Trophoblast cell (in vitro differentiated cells and primary cell): ENCODE measurements around the gene NUP210.

Source experiments
- DNase-seq, 2 donors: peaks; one replicate each; pipeline ENCODE4 v3.0.0-alpha.2; 2016
- H2AFZ ChIP-seq: 2 replicates; pipeline ENCODE4 v1.6.1; 2013; ENCODE audit warnings: low read length, moderate library complexity, mild to moderate bottlenecking; ENCODE audit not compliant: insufficient read depth, poor library complexity
- H2AK5ac ChIP-seq: 2 replicates; pipeline ENCODE4 v1.6.1; 2013; ENCODE audit warnings: mild to moderate bottlenecking, low read length
- H2BK120ac ChIP-seq: 2 replicates; pipeline ENCODE4 v1.6.1; 2013; ENCODE audit warnings: low read length, mild to moderate bottlenecking, moderate library complexity; ENCODE audit not compliant: insufficient read depth, poor library complexity
- H2BK12ac ChIP-seq: 2 replicates; pipeline ENCODE4 v1.6.1; 2013; ENCODE audit warnings: mild to moderate bottlenecking, low read length, moderate library complexity
- H2BK5ac ChIP-seq: 2 replicates; pipeline ENCODE4 v1.6.1; 2013; ENCODE audit warnings: low read length, low read depth, moderate library complexity, mild to moderate bottlenecking; ENCODE audit not compliant: poor library complexity
- H3K14ac ChIP-seq: 2 replicates; pipeline ENCODE4 v1.6.1; 2013; ENCODE audit warnings: mild to moderate bottlenecking, low read length
- H3K18ac ChIP-seq: 2 replicates; pipeline ENCODE4 v1.6.1; 2013; ENCODE audit warnings: mild to moderate bottlenecking, low read length
- H3K23ac ChIP-seq: 2 replicates; pipeline ENCODE4 v1.6.1; 2013; ENCODE audit warnings: low read length
- H3K27ac ChIP-seq: 2 replicates; pipeline ENCODE4 v1.5.1; 2013; ENCODE audit warnings: low read depth, mild to moderate bottlenecking, inconsistent platforms, low read length, moderate library complexity
- H3K27me3 ChIP-seq: 2 replicates; pipeline ENCODE4 v1.6.1; 2013; ENCODE audit warnings: inconsistent platforms, mild to moderate bottlenecking, low read length, moderate library complexity; ENCODE audit not compliant: insufficient read depth
- H3K36me3 ChIP-seq, 2 experiments: 1 replicate in 1 of 2; 2 replicates in 1 of 2; pipeline ENCODE4 v1.6.1; 2013; ENCODE audit warnings: low read length in 2 of 2, mild to moderate bottlenecking in 2 of 2, moderate library complexity in 1 of 2; ENCODE audit not compliant: insufficient read depth in 2 of 2, control insufficient read depth in 1 of 2
- H3K4ac ChIP-seq: 2 replicates; pipeline ENCODE4 v1.6.1; 2013; ENCODE audit warnings: low read depth, mild to moderate bottlenecking, low read length, moderate library complexity
- H3K4me1 ChIP-seq, 2 experiments: 1 replicate in 1 of 2; 2 replicates in 1 of 2; pipeline ENCODE4 v1.6.1; 2013; ENCODE audit warnings: low read length in 2 of 2, mild to moderate bottlenecking in 2 of 2, moderate library complexity in 1 of 2; ENCODE audit not compliant: insufficient read depth in 2 of 2, control insufficient read depth in 1 of 2
- H3K4me2 ChIP-seq: 2 replicates; pipeline ENCODE4 v1.6.1; 2013; ENCODE audit warnings: inconsistent platforms, mild to moderate bottlenecking, low read length, moderate library complexity
- H3K4me3 ChIP-seq: 2 replicates; pipeline ENCODE4 v1.5.1; 2013; ENCODE audit warnings: mild to moderate bottlenecking, low read depth, low read length, inconsistent platforms
- H3K79me1 ChIP-seq: one replicate; pipeline ENCODE4 v1.6.1; 2013; ENCODE audit warnings: low read length
- H3K79me2 ChIP-seq: 2 replicates; pipeline ENCODE4 v1.6.1; 2013; ENCODE audit warnings: low read length, mild to moderate bottlenecking; ENCODE audit not compliant: control insufficient read depth, insufficient read depth, poor library complexity
- H3K9ac ChIP-seq: 2 replicates; pipeline ENCODE4 v1.6.1; 2013; ENCODE audit warnings: mild to moderate bottlenecking, low read length
- H3K9me3 ChIP-seq: 2 replicates; pipeline ENCODE4 v1.6.1; 2013; ENCODE audit warnings: low read depth, mild to moderate bottlenecking, control low read depth, inconsistent platforms, low read length; ENCODE audit not compliant: insufficient read depth
- H4K12ac ChIP-seq: 2 replicates; pipeline ENCODE4 v1.6.1; 2013; ENCODE audit warnings: low read depth, mild to moderate bottlenecking, low read length, moderate library complexity
- H4K8ac ChIP-seq: 2 replicates; pipeline ENCODE4 v1.6.1; 2013; ENCODE audit warnings: low read depth, mild to moderate bottlenecking, low read length, moderate library complexity
- H4K91ac ChIP-seq: one replicate; pipeline ENCODE4 v1.6.1; 2013; ENCODE audit warnings: low read depth, mild to moderate bottlenecking, low read length, moderate library complexity
- WGBS: extraction: QIAGEN DNeasy Blood & Tissue Kit; methylation state at CpG from one replicate; pipeline ENCODE4 v1.1.7; 2013; ENCODE audit warnings: missing lambda C conversion rate; ENCODE audit not compliant: insufficient read length, insufficient coverage; ENCODE audit errors: extremely low coverage; 5-methylcytosine and 5-hydroxymethylcytosine counted together

Gene NUP210

DNA sequence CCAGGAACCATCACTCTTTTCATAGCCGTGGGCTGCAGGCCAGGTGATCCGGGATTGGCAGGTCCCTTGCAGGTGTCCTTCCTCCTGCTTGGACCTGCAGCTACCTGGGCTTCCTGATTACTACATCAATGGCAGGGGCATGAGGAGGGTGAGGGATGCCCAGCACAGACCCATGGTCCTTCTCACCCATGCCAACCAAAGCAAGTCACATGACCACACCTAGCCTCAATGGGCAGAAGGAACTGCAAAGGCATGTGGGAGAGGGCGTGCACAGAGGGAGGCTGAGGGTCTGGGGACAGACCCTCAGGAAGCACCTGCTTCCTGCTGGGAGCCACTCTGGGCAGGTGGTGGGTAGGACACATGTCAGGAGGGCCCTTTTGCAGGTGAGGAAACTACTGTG, 105.2 kb downstream of the NUP210 start:
- Histone ChIP-seq H2AK5ac (no peak overlapping the region), H2BK120ac (no peak overlapping the region), H3K36me3 (peaks cover 0 to 2% of the 10 kb centered on the region in 2 experiments), H3K14ac (no peak overlapping the region), H3K27ac (no peak overlapping the region), H3K4me1 (no peaks in the 10 kb centered on the region), H4K12ac (no peak overlapping the region), H2BK5ac (no peak overlapping the region), H3K9ac (no peak overlapping the region), H3K4ac (no peak overlapping the region), H3K27me3 (no peaks in the 10 kb centered on the region), H2AFZ (no peak overlapping the region), H3K79me1 (no peaks in the 10 kb centered on the region), H2BK12ac (no peak overlapping the region), H3K9me3 (peaks cover 3% of the 10 kb centered on the region), H3K4me2 (no peak overlapping the region), H3K23ac (no peak overlapping the region), H3K4me3 (no peak overlapping the region), H4K91ac (no peak overlapping the region), H4K8ac (no peak overlapping the region), H3K18ac (no peak overlapping the region), H3K79me2 (no peaks in the 10 kb centered on the region)
- no peak for DNase-seq
- WGBS, result no CpG with 5 or more reads among the region's 3 CpGs

DNA sequence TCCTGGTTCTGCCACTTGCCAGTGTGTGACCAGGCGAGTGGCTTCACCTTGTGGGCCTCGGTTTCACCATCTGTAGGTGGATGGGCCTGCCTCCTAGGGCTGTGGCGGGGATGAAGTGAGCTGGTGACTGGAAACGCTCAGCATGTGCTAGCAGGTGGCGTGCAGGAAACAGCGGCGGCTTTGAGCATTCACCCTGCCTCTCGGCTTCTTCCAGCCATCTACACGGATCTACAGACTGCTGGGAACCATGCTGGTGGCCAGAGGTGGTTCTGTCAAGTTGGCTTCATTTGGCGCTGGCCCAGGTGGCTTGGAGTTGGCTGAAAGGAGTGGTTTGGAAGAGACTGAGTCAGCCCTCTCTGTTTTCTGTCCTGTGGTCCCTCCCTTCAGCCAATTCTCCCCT, 106.3 kb downstream of the NUP210 start:
- no peaks in the 10 kb centered on the region for H3K4me1 ChIP-seq
- H3K79me1 ChIP-seq, result no peaks in the 10 kb centered on the region
- H3K9ac ChIP-seq, result no peak overlapping the region
- no peak for DNase-seq
- no peak overlapping the region for H2BK12ac ChIP-seq
- no peak overlapping the region for H4K12ac ChIP-seq
- H3K9me3 ChIP-seq, result peaks cover 3% of the 10 kb centered on the region
- H3K27ac ChIP-seq, result no peak overlapping the region
- no peak overlapping the region for H3K14ac ChIP-seq
- no peak overlapping the region for H4K8ac ChIP-seq
- H2AK5ac ChIP-seq, result no peak overlapping the region
- H3K79me2 ChIP-seq, result no peaks in the 10 kb centered on the region
- no peak overlapping the region for H3K4me2 ChIP-seq
- H2AFZ ChIP-seq, result no peak overlapping the region
- H2BK120ac ChIP-seq, result no peak overlapping the region
- H3K4ac ChIP-seq, result no peak overlapping the region
- H2BK5ac ChIP-seq, result no peak overlapping the region
- no peak overlapping the region for H3K23ac ChIP-seq
- no peak overlapping the region for H3K4me3 ChIP-seq
- H3K36me3 ChIP-seq, result no peaks in the 10 kb centered on the region
- H4K91ac ChIP-seq, result no peak overlapping the region
- H3K27me3 ChIP-seq, result no peaks in the 10 kb centered on the region
- H3K18ac ChIP-seq, result no peak overlapping the region
- WGBS, result no CpG with 5 or more reads among the region's 10 CpGs

DNA sequence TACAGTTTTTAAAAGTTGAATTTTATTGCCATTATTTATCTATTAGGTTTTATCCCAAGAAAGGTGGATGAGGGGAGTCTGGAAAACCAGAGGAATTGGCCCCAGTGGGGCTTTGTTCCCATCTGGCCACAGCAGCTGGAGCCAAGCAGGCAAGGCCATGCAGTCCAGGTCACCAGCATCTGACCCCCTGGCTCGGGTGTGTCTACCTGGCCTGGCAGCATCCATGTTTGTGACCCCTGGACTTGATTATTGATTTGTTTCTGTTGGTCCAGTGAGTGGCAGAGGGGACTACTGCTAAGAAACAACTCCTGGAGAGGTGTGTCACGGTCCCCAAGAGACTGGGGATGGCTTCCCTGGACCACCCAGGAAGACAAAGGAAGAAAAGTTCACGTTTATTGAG, 111.1 kb downstream of the NUP210 start:
- Histone ChIP-seq H3K4me1 (no peaks in the 10 kb centered on the region), H3K9me3 (peaks cover 3% of the 10 kb centered on the region), H3K36me3 (no peaks in the 10 kb centered on the region), H3K14ac (no peak overlapping the region), H2BK12ac (no peak overlapping the region), H2BK5ac (no peak overlapping the region), H3K4me3 (no peak overlapping the region), H3K9ac (no peak overlapping the region), H4K91ac (no peak overlapping the region), H3K79me2 (no peaks in the 10 kb centered on the region), H2AK5ac (no peak overlapping the region), H3K18ac (no peak overlapping the region), H3K23ac (no peak overlapping the region), H3K79me1 (no peaks in the 10 kb centered on the region), H2BK120ac (no peak overlapping the region), H2AFZ (no peak overlapping the region), H3K4me2 (no peak overlapping the region), H4K8ac (no peak overlapping the region), H3K4ac (no peak overlapping the region), H3K27me3 (no peaks in the 10 kb centered on the region), H3K27ac (no peak overlapping the region), H4K12ac (no peak overlapping the region)
- no peak for DNase-seq
- no CpG with 5 or more reads among the region's 3 CpGs for WGBS

DNA sequence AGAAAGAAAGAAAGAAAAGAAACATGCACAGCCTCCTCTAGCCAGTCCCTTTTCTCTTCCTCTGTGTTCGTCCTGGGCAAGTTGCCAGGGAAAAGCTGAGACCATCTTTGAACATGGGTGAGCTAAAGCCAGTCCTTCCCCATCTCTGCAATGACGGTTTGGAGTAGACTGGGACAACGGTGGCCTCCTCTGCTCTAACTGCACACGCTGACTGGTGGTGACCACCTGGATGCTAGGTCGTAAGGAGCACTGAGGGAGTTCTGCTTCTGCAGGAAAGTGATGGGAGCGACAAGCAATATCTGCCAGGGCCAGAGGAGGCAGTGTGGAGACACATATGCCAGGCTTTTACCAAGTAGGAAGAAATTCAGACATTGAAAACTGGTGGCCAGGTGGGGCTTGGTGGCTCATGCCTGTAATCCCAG, 111.7 kb downstream of the NUP210 start:
- Histone ChIP-seq H4K91ac (no peak overlapping the region), H3K27me3 (no peaks in the 10 kb centered on the region), H3K14ac (no peak overlapping the region), H2BK12ac (no peak overlapping the region), H3K4me3 (no peak overlapping the region), H3K4me2 (no peak overlapping the region), H2BK5ac (no peak overlapping the region), H2AFZ (no peak overlapping the region), H3K4me1 (no peaks in the 10 kb centered on the region), H3K4ac (no peak overlapping the region), H2BK120ac (no peak overlapping the region), H3K9me3 (no peaks in the 10 kb centered on the region), H4K8ac (no peak overlapping the region), H3K79me2 (no peaks in the 10 kb centered on the region), H3K79me1 (no peaks in the 10 kb centered on the region), H3K27ac (no peak overlapping the region), H3K9ac (no peak overlapping the region), H4K12ac (no peak overlapping the region), H3K18ac (no peak overlapping the region), H3K36me3 (no peaks in the 10 kb centered on the region), H2AK5ac (no peak overlapping the region), H3K23ac (no peak overlapping the region)
- DNase-seq, result peak; percentile 21 to 53
- WGBS, result no CpG with 5 or more reads among the region's 6 CpGs
